Activated CD8-positive, alpha-beta T cell treated with anti-CD3 and anti-CD28 coated beads, Interleukin-2, amount 10 ng/mL, durations not matched to agents 7 days and 5 days (primary cell): ENCODE results near the gene NFKBIZ. TPM values are rescaled to one million over a fixed set of nuclear protein-coding genes. Genes with fewer than 3 reads are reported as not detected.

Experiments used
- ATAC-seq: fragments of 150-1000 bp; cut with Tn5 transposase; one replicate; pipeline ENCODE4 v1.10.0; 2021; ENCODE audit warnings: moderate library complexity
- CTCF ChIA-PET: fragments of 350-600 bp; sonication (Branson Sonifier 250); formaldehyde crosslinking; loops from one replicate; lab custom pipeline; 2021; ENCODE audit warnings: antibody characterized with exemption; lab: Charles Lee
- POLR2A ChIA-PET: fragments of 350-600 bp; sonication (Branson Sonifier 250); formaldehyde crosslinking; loops from one replicate; lab custom pipeline; 2021; ENCODE audit warnings: antibody characterized with exemption; lab: Charles Lee
- DNase-seq: peaks from one replicate; pipeline ENCODE4 v3.0.0-alpha.2; 2020
- H3K27ac Mint-ChIP-seq: one replicate; pipeline ENCODE4 v1.8.0; 2021; ENCODE audit warnings: mild to moderate bottlenecking, mixed read lengths
- H3K27me3 Mint-ChIP-seq: one replicate; pipeline ENCODE4 v1.8.0; 2021; ENCODE audit warnings: low read depth, mixed read lengths
- H3K36me3 Mint-ChIP-seq: one replicate; pipeline ENCODE4 v1.8.0; 2021; ENCODE audit warnings: low read depth, mixed read lengths
- H3K4me1 Mint-ChIP-seq: one replicate; pipeline ENCODE4 v1.8.0; 2021; ENCODE audit warnings: low read depth, mixed read lengths
- H3K4me3 Mint-ChIP-seq: one replicate; pipeline ENCODE4 v1.8.0; 2021; ENCODE audit warnings: mild to moderate bottlenecking, mixed read lengths
- H3K9me3 Mint-ChIP-seq: one replicate; pipeline ENCODE4 v1.8.0; 2022; ENCODE audit warnings: mixed read lengths; ENCODE audit not compliant: insufficient read depth
- total RNA-seq, 2 experiments: library from RNA; stranded (reverse); gene quantifications; one replicate each; pipeline ENCODE4 v1.2.3, GENCODE V29; 2021

The NFKBIZ gene
- total RNA-seq, 2 experiments from 2014 or later: 45.3 to 48.1 TPM

GRCh38 chr3:101851072-101851770 is 1.9 kb downstream of the NFKBIZ start:
- H3K27ac Mint-ChIP-seq: peak overlapping the region; percentile 97
- peaks cover 53% of the 10 kb centered on the region for H3K4me1 Mint-ChIP-seq
- CTCF ChIA-PET: interaction anchor here (0.8 to 3.2 kb wide), 11 partner anchors 24 to 378 kb away, joined by 3 to 26 read pairs (median 6); no protein-coding TSS in a partner anchor
- no peaks in the 10 kb centered on the region for H3K27me3 Mint-ChIP-seq
- DNase-seq: no peak
- POLR2A ChIA-PET: interaction anchor here (0.7 to 7.9 kb wide), 11 partner anchors 10 to 276 kb away, joined by 3 to 298 read pairs (median 6); partner anchors contain the start of gene CEP97
- no peak for ATAC-seq
- H3K36me3 Mint-ChIP-seq: peaks cover 63% of the 10 kb centered on the region
- peak overlapping the region; percentile 95 for H3K4me3 Mint-ChIP-seq
- H3K9me3 Mint-ChIP-seq: no peaks in the 10 kb centered on the region

GRCh38 chr3:101851850-101852714 is 2.8 kb downstream of the NFKBIZ start:
- ATAC-seq: no peak
- POLR2A ChIA-PET: interaction anchor here (0.7 to 7.9 kb wide), 14 partner anchors 9 to 277 kb away, joined by 3 to 298 read pairs (median 4); partner anchors contain the start of gene CEP97
- Mint-ChIP-seq H3K27me3 (no peaks in the 10 kb centered on the region), H3K27ac (peak overlapping the region; percentile 97), H3K4me3 (peak overlapping the region; percentile 95), H3K9me3 (no peaks in the 10 kb centered on the region), H3K36me3 (peaks cover 70% of the 10 kb centered on the region), H3K4me1 (peaks cover 56% of the 10 kb centered on the region)
- CTCF ChIA-PET: interaction anchor here (0.8 to 3.2 kb wide), 13 partner anchors 25 to 377 kb away, joined by 3 to 26 read pairs (median 5); no protein-coding TSS in a partner anchor
- DNase-seq: no peak

GRCh38 chr3:101852983-101853840 is 3.9 kb downstream of the NFKBIZ start:
- peak overlapping the region; percentile 26 for H3K27ac Mint-ChIP-seq
- ChIA-PET POLR2A (interaction anchor here (0.7 to 7.9 kb wide), 8 partner anchors 8 to 261 kb away, joined by 3 to 298 read pairs (median 6); no protein-coding TSS in a partner anchor), CTCF (interaction anchor here (1.1 to 3.2 kb wide), 6 partner anchors 31 to 376 kb away, joined by 4 to 26 read pairs (median 10); no protein-coding TSS in a partner anchor)
- peaks cover 60% of the 10 kb centered on the region for H3K4me1 Mint-ChIP-seq
- ATAC-seq (no peak), DNase-seq (no peak)
- H3K4me3 Mint-ChIP-seq: no peak overlapping the region
- H3K36me3 Mint-ChIP-seq: peaks cover 80% of the 10 kb centered on the region
- no peaks in the 10 kb centered on the region for H3K9me3 Mint-ChIP-seq
- no peaks in the 10 kb centered on the region for H3K27me3 Mint-ChIP-seq

- Mint-ChIP-seq H3K36me3 (peaks cover 88% of the 10 kb centered on the region), H3K9me3 (no peaks in the 10 kb centered on the region), H3K27me3 (no peaks in the 10 kb centered on the region), H3K27ac (no peak overlapping the region), H3K4me1 (peaks cover 60% of the 10 kb centered on the region), H3K4me3 (no peak overlapping the region)
- ChIA-PET CTCF (interaction anchor here (1.1 to 3.2 kb wide), 3 partner anchors 44 to 372 kb away, joined by 3 to 26 read pairs (median 9); no protein-coding TSS in a partner anchor), POLR2A (interaction anchor here (0.6 to 7.9 kb wide), 5 partner anchors 20 to 259 kb away, joined by 3 to 298 read pairs (median 9); no protein-coding TSS in a partner anchor)
- DNase-seq (no peak), ATAC-seq (no peak)
Measured at GRCh38 chr3:101853982-101854381, 4.7 kb downstream of the NFKBIZ start.

- Mint-ChIP-seq H3K27ac (no peak overlapping the region), H3K36me3 (peaks cover 95% of the 10 kb centered on the region), H3K4me3 (no peak overlapping the region), H3K9me3 (no peaks in the 10 kb centered on the region), H3K4me1 (peaks cover 60% of the 10 kb centered on the region), H3K27me3 (no peaks in the 10 kb centered on the region)
- ChIA-PET POLR2A (interaction anchor here (7.9 kb wide), 1 partner anchor 21 kb away, joined by 298 read pairs; no protein-coding TSS in a partner anchor), CTCF (interaction anchor here (0.7 to 1.8 kb wide), 3 partner anchors 38 to 371 kb away, joined by 3 to 9 read pairs (median 3); no protein-coding TSS in a partner anchor)
- ATAC-seq: no peak
- DNase-seq: no peak
Measured at GRCh38 chr3:101854608-101855304, 5.4 kb downstream of the NFKBIZ start.

- POLR2A ChIA-PET: interaction anchor here (0.7 kb wide), 1 partner anchor 66 kb away, joined by 3 read pairs; no protein-coding TSS in a partner anchor
Measured at GRCh38 chr3:101857301-101857741, 8.0 kb downstream of the NFKBIZ start.

GRCh38 chr3:101858464-101859030 is 9.2 kb downstream of the NFKBIZ start:
- POLR2A ChIA-PET: interaction anchor here (0.6 kb wide), 1 partner anchor 175 kb away, joined by 3 read pairs; no protein-coding TSS in a partner anchor
- CTCF ChIA-PET: interaction anchor here (1.3 kb wide), 2 partner anchors 56 to 367 kb away, joined by 4 to 6 read pairs; no protein-coding TSS in a partner anchor
- Mint-ChIP-seq H3K36me3 (peaks cover 85% of the 10 kb centered on the region), H3K27me3 (no peaks in the 10 kb centered on the region), H3K27ac (no peak overlapping the region), H3K4me3 (no peak overlapping the region), H3K4me1 (peaks cover 38% of the 10 kb centered on the region), H3K9me3 (no peaks in the 10 kb centered on the region)
- no peak for DNase-seq
- no peak for ATAC-seq

More at GRCh38 chr3:101857301-101857741, 8.0 kb downstream of the NFKBIZ start:
- no peak overlapping the region for H3K27ac Mint-ChIP-seq
- no peaks in the 10 kb centered on the region for H3K27me3 Mint-ChIP-seq
- no peak overlapping the region for H3K4me3 Mint-ChIP-seq
- CTCF ChIA-PET: interaction anchor here (1.6 kb wide), 1 partner anchor 50 kb away, joined by 4 read pairs; no protein-coding TSS in a partner anchor
- DNase-seq: no peak
- H3K36me3 Mint-ChIP-seq: peaks cover 95% of the 10 kb centered on the region
- no peaks in the 10 kb centered on the region for H3K9me3 Mint-ChIP-seq
- no peak for ATAC-seq
- peaks cover 50% of the 10 kb centered on the region for H3K4me1 Mint-ChIP-seq

GRCh38 chr3:101859882-101860448 is 10.7 kb downstream of the NFKBIZ start:
- Mint-ChIP-seq H3K4me3 (no peak overlapping the region), H3K36me3 (peaks cover 71% of the 10 kb centered on the region), H3K9me3 (no peaks in the 10 kb centered on the region), H3K27ac (no peak overlapping the region), H3K27me3 (no peaks in the 10 kb centered on the region), H3K4me1 (peaks cover 27% of the 10 kb centered on the region)
- ChIA-PET POLR2A (interaction anchor here (0.6 to 2.3 kb wide), 3 partner anchors 8 to 10 kb away, joined by 3 to 10 read pairs (median 7); partner anchors contain the start of gene NFKBIZ), CTCF (interaction anchor here (1.3 to 2.5 kb wide), 4 partner anchors 57 to 369 kb away, joined by 4 to 11 read pairs (median 5); no protein-coding TSS in a partner anchor)
- ATAC-seq: no peak
- no peak for DNase-seq

- POLR2A ChIA-PET: interaction anchor here (0.7 to 2.3 kb wide), 3 partner anchors 9 to 19 kb away, joined by 5 to 10 read pairs (median 7); partner anchors contain the start of gene NFKBIZ
- Mint-ChIP-seq H3K4me3 (no peak overlapping the region), H3K27ac (peak overlapping the region; percentile 5), H3K9me3 (no peaks in the 10 kb centered on the region), H3K36me3 (peaks cover 59% of the 10 kb centered on the region), H3K4me1 (peaks cover 20% of the 10 kb centered on the region), H3K27me3 (no peaks in the 10 kb centered on the region)
- ATAC-seq: no peak
- CTCF ChIA-PET: interaction anchor here (1.6 to 2.5 kb wide), 3 partner anchors 59 to 368 kb away, joined by 4 to 11 read pairs (median 6); no protein-coding TSS in a partner anchor
- DNase-seq: no peak
Measured at GRCh38 chr3:101861212-101861788, 12.0 kb downstream of the NFKBIZ start.
